LNCaP clone FGC (cell line): ENCODE results near the gene FUT7.

Experiments
- DNase-seq: peaks from one replicate; pipeline ENCODE4 v3.0.0-alpha.2; 2011; ENCODE audit warnings: low read depth
- H3K4me3 ChIP-seq: 2 replicates; pipeline ENCODE4 v1.5.1; 2011; ENCODE audit warnings: mild to moderate bottlenecking, low read depth, low read length, control low read depth
- CTCF ChIP-seq: IDR thresholded peaks from 2 replicates; pipeline ENCODE4 v1.5.1; 2012; ENCODE audit warnings: mild to moderate bottlenecking; ENCODE audit not compliant: control insufficient read depth, insufficient read depth; ENCODE audit errors: extremely low read depth

FUT7 gene

GRCh38 chr9:137040568-137040967 lies 8.7 kb upstream of the FUT7 start:
- no peak for TF ChIP-seq CTCF
- no peak for DNase-seq
- H3K4me3 ChIP-seq: no peak overlapping the region

- H3K4me3 ChIP-seq: no peak overlapping the region
- TF ChIP-seq CTCF: no peak
- no peak for DNase-seq
Measured at GRCh38 chr9:137039611-137040366, 7.9 kb upstream of the FUT7 start.

- TF ChIP-seq CTCF: no peak
- no peak for DNase-seq
- H3K4me3 ChIP-seq: no peak overlapping the region
Measured at GRCh38 chr9:137038916-137039315, 7.0 kb upstream of the FUT7 start.

GRCh38 chr9:137037483-137037882 lies 5.6 kb upstream of the FUT7 start:
- TF ChIP-seq CTCF: no peak
- no peak overlapping the region for H3K4me3 ChIP-seq
- DNase-seq: no peak

GRCh38 chr9:137037035-137037434 lies 5.1 kb upstream of the FUT7 start:
- no peak overlapping the region for H3K4me3 ChIP-seq
- DNase-seq: no peak
- no peak for TF ChIP-seq CTCF

- H3K4me3 ChIP-seq: no peak overlapping the region
- no peak for DNase-seq
- no peak for TF ChIP-seq CTCF
Measured at GRCh38 chr9:137035937-137036336, 4.0 kb upstream of the FUT7 start.

- no peak for TF ChIP-seq CTCF
- H3K4me3 ChIP-seq: no peak overlapping the region
- no peak for DNase-seq
Measured at GRCh38 chr9:137035507-137035834, 3.6 kb upstream of the FUT7 start.
